RKO (cell line): Measurements from ENCODE around the gene HLA-DRA.

Experiments
- DNase-seq: peaks from one replicate; pipeline ENCODE4 v3.0.0-alpha.2; 2016; ENCODE audit warnings: low spot score

HLA-DRA gene

DNA sequence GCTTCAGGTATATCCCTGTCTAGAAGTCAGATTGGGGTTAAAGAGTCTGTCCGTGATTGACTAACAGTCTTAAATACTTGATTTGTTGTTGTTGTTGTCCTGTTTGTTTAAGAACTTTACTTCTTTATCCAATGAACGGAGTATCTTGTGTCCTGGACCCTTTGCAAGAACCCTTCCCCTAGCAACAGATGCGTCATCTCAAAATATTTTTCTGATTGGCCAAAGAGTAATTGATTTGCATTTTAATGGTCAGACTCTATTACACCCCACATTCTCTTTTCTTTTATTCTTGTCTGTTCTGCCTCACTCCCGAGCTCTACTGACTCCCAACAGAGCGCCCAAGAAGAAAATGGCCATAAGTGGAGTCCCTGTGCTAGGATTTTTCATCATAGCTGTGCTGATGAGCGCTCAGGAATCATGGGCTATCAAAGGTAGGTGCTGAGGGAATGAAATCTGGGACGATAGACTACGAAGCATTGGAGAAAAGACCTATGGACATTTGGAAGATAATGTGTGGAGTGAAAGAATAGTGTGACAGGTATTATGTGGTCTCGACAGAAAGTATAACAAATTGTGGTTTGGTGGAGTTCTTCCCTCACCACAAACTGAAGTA is at the start of gene HLA-DRA:
HLA-DRA (plus strand) TSS at position 286 of the 613 bp plus-strand sequence; CDS start at position 350, 64 bp downstream.
- DNase-seq = no peak

DNA sequence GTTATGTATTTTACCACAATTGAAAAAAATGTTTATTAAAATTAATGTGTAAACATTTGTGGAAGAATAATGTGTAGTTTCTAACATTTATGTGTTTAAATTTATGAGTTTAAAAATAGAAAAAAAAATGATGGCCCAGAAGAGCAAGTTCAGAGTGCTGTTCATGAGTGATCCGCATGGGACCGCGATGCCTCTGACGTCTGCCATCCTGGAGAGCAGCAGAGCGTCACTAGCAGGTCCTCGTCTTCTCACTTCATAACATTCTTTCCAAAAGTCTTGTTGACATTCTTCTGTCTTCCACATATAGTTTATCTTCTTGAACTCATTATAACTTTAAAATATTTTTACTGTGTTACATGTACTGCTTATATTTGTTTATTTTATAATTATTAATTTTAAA is 48.2 kb upstream of the HLA-DRA start:
- DNase-seq = no peak

DNA sequence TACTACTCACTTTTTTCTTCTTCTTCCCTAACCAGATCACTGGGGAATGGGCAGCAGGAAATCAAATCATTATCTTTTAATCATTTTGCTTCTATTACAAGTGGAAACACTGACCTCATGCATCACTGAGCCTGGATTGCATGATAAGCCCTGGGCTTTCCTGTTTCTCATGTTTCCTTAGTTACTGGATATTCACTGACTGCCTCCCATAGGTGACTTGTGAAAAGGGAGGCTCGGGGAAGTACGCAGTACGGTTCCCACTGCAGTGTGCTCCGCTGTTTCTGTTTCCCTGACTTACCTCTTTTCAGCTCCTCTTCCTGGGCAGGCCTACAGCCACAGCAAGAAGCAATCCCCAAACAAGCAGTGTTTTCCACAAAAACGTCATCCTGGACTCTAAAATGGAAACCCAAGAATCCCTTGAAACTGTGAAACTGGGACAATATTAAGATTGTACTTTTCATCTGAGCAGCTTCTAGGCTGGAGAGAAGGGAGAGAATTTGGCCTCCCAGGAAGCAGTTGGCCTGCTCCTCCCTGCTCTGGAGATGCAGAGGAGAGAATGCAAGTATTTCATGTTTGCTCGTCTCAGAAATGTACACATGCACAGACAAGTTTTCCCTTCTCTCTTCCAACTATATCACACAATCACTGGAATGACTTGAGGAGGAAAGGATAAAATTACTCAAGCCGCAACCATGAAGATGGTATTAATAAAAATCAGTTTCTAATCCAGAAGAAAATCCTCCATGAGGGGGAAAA is 45.8 kb upstream of the HLA-DRA start:
- DNase-seq = no peak

- DNase-seq = no peak
Measured at GRCh38 chr6:32396028-32396427, 43.7 kb upstream of the HLA-DRA start.

- DNase-seq = no peak
Measured at GRCh38 chr6:32397252-32397920, 42.3 kb upstream of the HLA-DRA start.

GRCh38 chr6:32401284-32401963 is 38.3 kb upstream of the HLA-DRA start:
- DNase-seq = no peak

- no peak for DNase-seq
Measured at GRCh38 chr6:32402812-32403211, 36.9 kb upstream of the HLA-DRA start.

DNA sequence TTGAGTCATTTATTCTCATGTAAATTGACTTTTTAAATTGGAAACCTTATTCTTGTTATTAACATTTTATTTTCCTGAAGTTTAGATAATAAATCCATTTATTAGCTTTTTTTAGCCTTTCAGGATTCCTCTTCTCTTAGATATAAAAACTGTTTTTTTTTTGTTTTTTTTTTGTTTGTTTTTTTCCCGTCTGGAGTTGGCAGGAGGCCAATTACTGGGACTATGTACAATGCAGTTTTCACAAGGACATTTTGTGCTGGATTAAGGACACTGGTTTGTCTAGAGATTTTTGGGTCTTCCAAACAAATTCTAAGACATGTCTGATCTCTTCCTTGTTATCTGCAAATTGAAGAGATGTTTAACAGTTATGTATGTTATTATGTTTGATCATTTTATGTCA is 34.0 kb upstream of the HLA-DRA start:
- no peak for DNase-seq

- no peak for DNase-seq
Measured at GRCh38 chr6:32406197-32406596, 33.5 kb upstream of the HLA-DRA start.

- DNase-seq = no peak
Measured at GRCh38 chr6:32406857-32407256, 32.8 kb upstream of the HLA-DRA start, which contains the start of gene BTNL2. BTNL2 (minus strand) TSS chr6:32407181; CDS start chr6:32407123, 58 bp downstream.

GRCh38 chr6:32410906-32411305 is 28.8 kb upstream of the HLA-DRA start:
- DNase-seq = no peak

- no peak for DNase-seq
Measured at GRCh38 chr6:32411566-32412327, 27.9 kb upstream of the HLA-DRA start.

DNA sequence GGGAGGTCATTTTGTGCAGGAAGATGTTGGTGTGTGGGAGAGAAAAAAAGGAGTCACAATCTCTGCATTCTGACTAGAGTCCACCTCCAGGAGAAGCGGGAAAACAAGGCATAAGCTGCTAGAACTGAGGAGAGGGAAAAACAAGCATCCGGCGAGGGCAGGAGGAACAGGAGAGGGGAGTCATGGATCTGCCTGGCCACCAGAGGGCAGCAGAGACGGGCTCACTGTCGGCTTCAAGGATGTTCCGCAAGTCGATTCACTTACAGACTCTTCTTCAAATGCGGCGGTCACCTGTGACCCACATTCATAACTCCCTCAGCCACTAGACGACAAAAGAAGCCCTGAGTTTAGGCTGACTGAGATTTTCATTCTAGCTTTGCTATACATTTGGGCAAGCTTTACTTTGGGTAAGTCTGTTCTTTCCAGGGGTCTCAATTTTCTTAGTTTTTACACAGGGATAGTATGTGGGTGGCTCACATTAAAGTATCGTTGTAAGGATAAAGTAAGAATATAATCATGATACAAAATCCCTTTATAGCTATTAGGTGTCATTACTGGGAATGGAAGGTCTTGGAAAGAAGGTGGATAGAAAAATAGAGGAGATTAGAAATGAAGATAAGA is 26.1 kb upstream of the HLA-DRA start:
- DNase-seq = peak; percentile 73

DNA sequence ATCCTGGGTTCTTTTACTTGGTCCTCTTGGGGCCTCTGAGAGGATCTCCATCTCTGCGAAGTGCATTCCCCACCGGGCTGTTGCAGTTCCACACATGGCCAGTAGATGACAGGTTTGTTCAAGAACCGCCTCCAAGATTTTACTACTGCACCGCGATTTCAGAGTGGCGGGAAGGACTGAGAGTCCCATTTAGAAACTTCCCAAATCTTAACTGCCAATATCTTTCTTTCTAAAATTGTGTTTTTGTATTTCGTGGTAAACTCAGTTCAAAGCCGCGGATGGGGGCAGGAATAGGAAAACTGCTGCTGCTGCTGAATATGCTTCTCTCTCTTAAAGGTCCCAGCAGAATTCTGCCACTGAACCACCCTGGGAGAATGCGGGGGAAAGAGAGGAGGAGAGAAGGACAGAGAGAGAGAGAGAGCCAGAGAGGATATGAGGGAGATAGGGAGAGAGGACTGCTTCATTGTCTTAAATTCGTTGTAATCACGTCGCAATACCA is 24.1 kb upstream of the HLA-DRA start:
- peak; percentile 64 for DNase-seq

GRCh38 chr6:32416036-32416435 is 23.7 kb upstream of the HLA-DRA start:
- DNase-seq = no peak

- DNase-seq = peak; percentile 39
Measured at GRCh38 chr6:32424589-32425300, 14.9 kb upstream of the HLA-DRA start.

GRCh38 chr6:32426338-32426737 is 13.3 kb upstream of the HLA-DRA start:
- DNase-seq = no peak

GRCh38 chr6:32427218-32427617 is 12.5 kb upstream of the HLA-DRA start:
- DNase-seq = no peak

DNA sequence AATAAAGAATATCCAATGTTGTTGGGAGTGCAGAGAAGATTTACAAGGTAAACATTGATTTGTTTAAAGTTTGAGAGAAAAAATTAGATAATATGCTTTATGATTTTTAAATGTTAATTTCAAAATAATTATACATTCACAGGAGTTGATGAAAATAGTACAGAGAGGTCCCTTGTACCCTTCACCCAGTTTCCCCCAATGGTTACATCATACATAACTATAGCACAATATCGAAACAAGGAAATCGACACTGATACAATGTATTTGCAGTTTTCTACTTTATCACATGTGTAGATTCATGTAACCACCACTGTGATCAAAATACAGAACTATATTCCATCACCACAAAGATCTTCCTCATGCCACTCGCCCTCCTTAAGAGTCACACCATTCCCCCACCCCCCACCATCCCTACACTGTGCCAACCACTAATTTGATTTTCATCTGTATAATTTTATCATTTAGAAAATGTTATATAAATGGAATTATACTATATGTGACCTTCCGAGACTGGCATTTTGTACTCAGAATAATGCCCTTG is 11.7 kb upstream of the HLA-DRA start:
- no peak for DNase-seq

GRCh38 chr6:32430179-32430578 is 9.5 kb upstream of the HLA-DRA start:
- DNase-seq = no peak
